ENCODE data around the gene SLC44A3.
A peak's percentile ranks its signal among the peaks of the same experiment; 100 is the strongest.
"Not testable (repeated sequence)": the region's sequence is repeated elsewhere in the genome, so short reads cannot be mapped to it uniquely, and the experiment has no call there.

Gene SLC44A3

GRCh38 chr1:94836891-94837290 lies 16.7 kb downstream of the SLC44A3 start:
- DNase-seq (ENCODE audit: low read depth): no peak

DNA sequence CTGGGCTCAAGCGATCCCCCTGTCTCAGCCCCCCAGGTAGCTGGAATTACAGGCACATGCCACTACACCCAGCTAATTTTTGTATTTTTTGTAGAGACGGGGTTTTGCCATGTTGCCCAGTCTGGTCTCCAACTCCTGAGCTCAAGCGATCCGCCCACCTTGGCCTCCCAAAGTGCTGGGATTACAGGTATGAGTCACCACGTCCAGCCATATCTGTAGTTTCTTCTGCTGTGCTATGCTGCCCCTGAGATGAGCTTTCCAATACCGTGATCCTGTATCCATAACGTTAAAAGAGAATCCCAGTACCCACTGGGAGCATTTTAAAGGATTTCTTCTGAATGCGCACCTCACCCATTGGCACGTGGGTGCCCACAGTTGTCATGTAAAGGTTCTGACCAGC lies 20.2 kb downstream of the SLC44A3 start:
- not testable (repeated sequence) for DNase-seq (ENCODE audit: low read depth)

GRCh38 chr1:94840808-94841207 lies 20.7 kb downstream of the SLC44A3 start:
- DNase-seq (ENCODE audit: low read depth): no peak

DNA sequence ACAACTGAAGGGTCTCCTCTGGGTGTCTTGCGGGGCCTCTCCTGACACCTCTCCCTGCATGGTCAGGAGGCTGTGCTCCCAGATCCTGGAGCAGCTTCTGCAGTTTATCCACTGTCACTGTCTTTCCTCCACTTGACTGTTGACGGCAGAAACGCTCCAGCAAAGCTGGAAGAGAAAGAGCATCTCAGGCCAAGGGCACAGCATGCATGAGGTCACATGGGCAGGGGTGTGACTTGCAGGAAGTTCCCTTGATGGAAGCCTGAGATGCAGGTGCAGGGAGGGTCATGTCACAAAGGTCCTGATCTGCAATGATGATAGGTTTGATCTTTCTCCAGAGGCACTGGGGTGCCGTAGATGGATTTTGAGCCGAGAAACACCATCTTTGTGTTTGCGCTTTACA lies 23.3 kb downstream of the SLC44A3 start:
- DNase-seq (ENCODE audit: low read depth): no peak

DNA sequence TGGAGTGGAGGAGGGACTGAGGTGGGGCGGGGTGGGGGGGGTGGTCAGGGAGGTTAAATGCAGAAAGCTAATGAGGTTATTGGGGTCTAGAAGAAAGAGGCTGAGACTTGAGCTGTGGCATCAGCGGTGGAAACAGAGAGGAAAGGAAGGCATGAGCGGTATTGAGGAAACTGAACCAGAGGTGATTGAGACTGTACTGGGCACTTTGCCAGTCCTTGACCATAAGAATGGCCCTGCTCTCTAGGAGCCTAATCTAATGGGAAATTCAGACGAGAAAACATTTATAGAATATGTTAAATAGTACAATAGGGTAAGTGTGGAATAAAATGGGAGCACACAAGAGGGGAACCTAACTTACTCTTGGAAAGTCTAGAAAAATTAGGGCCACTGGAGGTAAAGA lies 23.7 kb downstream of the SLC44A3 start:
- DNase-seq (ENCODE audit: low read depth): no peak

- DNase-seq (ENCODE audit: low read depth): no peak
Observed at GRCh38 chr1:94846308-94846707, 26.2 kb downstream of the SLC44A3 start.

- no peak for DNase-seq (ENCODE audit: low read depth)
Observed at GRCh38 chr1:94851571-94851970, 31.4 kb downstream of the SLC44A3 start.

- no peak for DNase-seq (ENCODE audit: low read depth)
Observed at GRCh38 chr1:94852788-94853187, 32.6 kb downstream of the SLC44A3 start.

DNA sequence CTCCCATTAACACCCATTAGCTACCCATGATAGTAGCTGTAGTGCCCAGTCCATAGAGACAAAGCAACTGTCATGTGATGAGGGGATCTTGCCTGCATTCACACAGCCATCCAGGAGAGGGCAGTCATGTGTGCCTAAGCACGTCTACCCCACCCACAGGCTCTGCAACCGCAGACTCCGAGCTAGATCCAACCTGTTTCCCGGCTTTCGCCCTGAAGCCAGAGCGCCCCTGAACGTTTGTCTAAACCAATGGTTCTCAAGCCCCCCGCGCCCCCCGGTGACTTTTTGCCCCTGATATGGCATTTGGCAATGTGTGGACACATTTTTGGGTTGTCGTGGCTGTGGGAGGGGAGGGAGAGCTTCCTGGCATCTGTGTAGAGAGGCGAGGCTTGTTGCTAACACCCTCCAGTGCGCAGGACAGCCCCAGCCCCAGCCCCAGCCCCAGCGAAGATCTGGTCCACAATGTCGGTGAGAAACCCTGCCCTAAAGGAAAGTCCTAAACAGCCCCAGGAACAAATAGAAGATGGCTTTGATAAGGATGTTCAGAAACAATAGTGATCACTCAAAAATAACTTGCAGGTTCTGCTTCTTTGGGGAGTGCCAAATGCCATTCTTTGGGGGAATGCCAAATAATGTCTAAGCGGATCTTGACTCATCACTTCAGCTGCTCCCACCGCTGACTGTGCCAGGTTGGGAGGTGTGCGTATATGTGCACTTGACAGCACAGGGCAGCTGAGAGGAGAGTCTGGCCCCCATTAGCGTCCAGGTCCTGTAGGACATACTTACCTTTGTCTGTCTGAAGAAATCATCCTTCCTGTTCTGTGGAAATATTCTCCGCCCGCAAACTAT lies 34.5 kb downstream of the SLC44A3 start:
- peak; percentile 46 for DNase-seq (ENCODE audit: low read depth)

GRCh38 chr1:94855307-94855700 lies 35.1 kb downstream of the SLC44A3 start:
- DNase-seq (ENCODE audit: low read depth): no peak

GRCh38 chr1:94856004-94856403 lies 35.8 kb downstream of the SLC44A3 start:
- no peak for DNase-seq (ENCODE audit: low read depth)

- no peak for DNase-seq (ENCODE audit: low read depth)
Observed at GRCh38 chr1:94856868-94857267, 36.7 kb downstream of the SLC44A3 start.

- no peak for DNase-seq (ENCODE audit: low read depth)
Observed at GRCh38 chr1:94858276-94858675, 38.1 kb downstream of the SLC44A3 start.

DNA sequence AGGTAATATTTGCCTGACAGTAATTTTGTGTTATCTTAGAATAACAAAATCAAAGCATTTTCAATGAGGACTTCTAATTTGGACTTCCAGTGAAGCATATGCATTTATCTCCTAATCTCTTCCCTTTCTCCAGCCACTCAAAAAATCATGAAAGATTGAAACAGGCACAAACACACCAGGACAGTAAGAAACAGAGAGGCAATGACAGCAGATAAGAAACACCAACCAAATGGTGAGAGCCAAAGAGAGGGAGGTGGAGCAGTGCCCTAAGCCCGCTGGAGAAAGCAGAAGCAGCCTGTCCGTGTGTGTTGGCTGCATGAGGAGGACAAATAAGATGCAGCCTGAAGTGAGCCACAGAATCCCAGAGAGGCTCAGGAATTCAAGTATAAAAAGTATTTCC lies 39.0 kb downstream of the SLC44A3 start:
- no peak for DNase-seq (ENCODE audit: low read depth)

DNA sequence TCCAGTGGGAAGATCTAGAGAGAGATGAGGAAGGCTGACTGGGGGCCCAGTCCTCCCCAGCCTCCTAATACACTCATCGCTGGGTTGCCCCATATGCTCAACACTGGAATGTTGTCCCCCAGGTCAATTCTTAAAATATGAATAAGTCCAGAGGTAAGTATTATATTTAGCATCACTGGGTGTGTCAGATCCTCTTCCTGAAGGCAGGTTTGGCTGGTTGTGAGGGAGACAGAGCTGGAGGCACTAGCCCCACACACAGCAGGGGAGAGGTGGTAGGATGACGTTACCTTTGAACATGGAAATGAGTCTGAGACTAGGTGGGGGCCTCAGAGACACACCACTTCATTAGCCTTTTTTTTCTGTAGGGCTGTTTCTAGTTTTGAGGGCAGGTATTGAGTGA lies 42.6 kb downstream of the SLC44A3 start:
- DNase-seq (ENCODE audit: low read depth): no peak

DNA sequence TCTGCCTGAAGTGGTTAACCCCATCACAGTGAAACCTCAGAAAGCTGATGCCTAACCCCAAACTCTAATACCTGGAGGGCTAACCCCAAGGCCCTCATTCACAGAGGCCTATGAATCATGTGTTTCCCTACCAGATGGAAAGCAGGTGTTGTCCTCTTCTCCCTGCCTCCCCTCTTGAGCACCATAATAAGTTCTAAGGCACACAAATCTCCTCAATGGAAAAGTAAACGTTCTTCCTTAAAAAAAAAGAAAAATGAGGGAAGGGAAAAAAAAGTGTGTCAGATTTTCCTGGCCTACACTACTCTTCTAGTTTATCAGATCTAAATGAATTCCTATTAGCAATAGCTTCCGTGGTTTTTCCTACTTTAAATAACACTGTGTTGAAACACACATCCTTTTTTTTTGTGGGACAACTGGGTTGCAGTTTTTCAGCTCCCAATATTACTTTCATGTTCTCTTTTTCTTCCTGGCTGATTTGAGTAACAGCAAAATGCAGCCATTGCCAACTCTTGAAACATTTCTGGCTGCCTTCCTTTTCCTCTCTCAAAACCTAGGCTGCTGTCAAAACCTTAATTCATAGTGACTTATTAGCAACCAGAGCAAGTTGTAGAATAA lies 43.2 kb downstream of the SLC44A3 start:
- no peak for DNase-seq (ENCODE audit: low read depth)

DNA sequence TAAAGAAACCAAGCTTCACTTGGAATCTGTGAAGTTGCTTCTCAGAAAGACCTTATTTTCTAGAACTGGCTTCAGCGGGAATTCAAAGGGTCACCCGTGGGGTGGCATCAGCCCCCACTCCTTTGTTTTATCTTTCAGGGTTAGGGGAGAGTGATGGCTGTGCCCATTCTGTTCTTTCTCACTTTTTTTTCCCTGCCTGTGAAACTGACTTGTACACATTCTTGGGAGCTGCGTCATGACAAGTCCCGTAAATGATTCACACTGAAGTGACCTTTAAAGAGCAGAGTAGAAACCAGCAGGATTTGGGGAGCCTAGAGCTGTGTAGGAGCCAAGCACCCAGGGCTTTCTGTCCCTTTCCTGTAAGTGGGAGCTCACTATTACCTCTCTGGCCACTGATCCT lies 43.8 kb downstream of the SLC44A3 start:
- no peak for DNase-seq (ENCODE audit: low read depth)

DNA sequence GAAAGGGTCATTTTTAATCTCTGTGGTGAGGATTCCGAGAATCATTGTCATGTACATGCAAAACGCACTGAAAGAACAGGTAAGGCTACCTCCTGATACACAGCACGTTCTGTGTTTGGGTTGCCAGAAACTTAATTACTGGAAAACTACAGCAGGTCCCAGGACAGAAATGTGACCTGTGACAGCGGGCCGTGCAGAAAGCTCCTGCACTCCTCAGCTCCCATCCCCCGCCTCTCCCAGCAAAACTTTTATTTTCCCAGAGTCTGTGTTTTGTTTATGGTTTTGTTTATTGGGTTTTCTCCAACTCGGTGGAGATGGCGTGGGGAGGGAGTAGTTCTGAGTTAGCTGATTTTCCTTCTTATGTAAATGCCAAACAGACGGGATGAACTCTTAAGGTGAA lies 44.7 kb downstream of the SLC44A3 start:
- no peak for DNase-seq (ENCODE audit: low read depth)

DNA sequence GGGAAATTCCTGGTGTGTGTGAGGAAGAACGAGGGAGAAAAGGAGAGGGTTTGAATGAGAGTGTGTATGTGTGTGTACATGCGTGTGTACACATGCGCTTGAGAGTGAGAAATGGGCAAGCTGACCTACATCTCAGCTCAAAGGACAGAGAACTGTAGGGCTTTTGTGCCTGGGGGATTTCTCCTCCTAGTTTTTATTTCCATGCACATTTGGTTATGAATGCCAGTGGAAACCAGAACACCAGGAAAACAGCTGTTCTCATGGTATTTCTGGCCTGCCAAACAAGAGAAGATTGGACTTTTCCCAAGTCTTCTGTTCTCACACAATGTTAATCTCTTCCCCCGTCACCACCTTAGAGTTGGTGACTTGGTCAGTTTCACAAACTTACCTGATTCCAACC lies 45.2 kb downstream of the SLC44A3 start:
- no peak for DNase-seq (ENCODE audit: low read depth)

DNA sequence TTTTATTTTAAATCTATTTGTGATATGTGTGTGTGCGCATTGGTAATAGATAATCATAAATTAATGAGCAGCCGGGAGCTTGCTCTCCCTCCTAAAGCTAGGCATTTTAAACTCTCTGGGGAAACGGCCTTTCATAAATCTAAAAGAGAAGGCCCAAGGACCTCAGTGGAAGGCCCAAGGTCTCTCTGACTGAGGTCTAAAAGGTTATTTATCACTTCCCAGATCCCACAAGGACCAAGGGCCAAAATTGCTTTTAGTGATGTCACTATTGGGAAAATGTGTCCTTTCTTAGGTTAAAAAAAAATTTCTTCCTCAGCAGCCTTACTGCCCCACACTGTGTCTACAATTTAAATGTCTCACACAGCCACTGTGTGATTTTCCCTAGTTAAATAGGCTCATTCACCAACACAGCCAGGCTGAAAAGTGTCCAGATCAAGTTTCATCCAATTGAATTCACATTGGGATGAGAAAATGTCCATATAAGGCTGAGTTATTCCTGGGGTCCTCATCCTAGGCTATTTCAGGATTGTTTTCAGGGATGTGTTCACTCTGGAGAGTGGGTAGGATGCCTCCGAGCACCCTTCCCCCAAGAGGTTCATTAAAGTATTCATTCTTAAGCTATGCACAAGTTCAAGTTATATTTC lies 46.1 kb downstream of the SLC44A3 start:
- DNase-seq (ENCODE audit: low read depth): no peak

DNA sequence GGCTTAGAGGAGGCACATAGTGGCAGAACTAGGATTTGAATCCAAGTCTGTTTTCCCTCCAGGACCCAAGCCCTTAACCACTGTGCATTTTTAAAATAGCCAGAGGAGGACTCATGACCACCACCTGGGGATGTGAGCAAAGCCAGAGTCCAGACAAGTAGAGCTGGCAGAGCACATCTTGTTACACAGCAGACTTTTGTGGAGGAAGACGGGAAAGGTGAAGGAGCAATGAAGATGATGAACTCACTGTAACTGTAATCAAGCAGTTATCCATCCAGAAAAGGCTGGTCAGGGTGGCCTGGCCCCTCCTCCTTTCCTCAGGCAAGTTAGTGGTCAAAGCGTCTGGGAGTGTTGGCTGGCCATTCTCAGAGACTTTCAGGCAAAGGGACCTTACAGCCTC lies 50.9 kb downstream of the SLC44A3 start:
- DNase-seq (ENCODE audit: low read depth): no peak

- no peak for DNase-seq (ENCODE audit: low read depth)
Observed at GRCh38 chr1:94872771-94873495, 52.8 kb downstream of the SLC44A3 start.
